Lower leg skin (tissue), 3 donors: ENCODE measurements around the gene PI3.

Experiments
- POLR2A ChIP-seq, 2 donors: fragments of 450-650 bp; IDR thresholded peaks; one replicate each; pipeline ENCODE4 v1.6.1; 2016 to 2017; ENCODE audit warnings: antibody characterized with exemption in 2 of 2, mild to moderate bottlenecking in 1 of 2, moderate library complexity in 1 of 2
- TF ChIP-seq, protein P1 (sequence below), 3 donors: fragments of 450-650 bp; IDR thresholded peaks; one replicate each; pipeline ENCODE4 v1.5.1; 2016; ENCODE audit warnings: antibody characterized with exemption in 3 of 3, mild to moderate bottlenecking in 3 of 3, moderate library complexity in 2 of 3

GRCh38 chr20:45164906-45165305 lies 9.8 kb upstream of the PI3 start:
- TF ChIP-seq, protein P1, sequence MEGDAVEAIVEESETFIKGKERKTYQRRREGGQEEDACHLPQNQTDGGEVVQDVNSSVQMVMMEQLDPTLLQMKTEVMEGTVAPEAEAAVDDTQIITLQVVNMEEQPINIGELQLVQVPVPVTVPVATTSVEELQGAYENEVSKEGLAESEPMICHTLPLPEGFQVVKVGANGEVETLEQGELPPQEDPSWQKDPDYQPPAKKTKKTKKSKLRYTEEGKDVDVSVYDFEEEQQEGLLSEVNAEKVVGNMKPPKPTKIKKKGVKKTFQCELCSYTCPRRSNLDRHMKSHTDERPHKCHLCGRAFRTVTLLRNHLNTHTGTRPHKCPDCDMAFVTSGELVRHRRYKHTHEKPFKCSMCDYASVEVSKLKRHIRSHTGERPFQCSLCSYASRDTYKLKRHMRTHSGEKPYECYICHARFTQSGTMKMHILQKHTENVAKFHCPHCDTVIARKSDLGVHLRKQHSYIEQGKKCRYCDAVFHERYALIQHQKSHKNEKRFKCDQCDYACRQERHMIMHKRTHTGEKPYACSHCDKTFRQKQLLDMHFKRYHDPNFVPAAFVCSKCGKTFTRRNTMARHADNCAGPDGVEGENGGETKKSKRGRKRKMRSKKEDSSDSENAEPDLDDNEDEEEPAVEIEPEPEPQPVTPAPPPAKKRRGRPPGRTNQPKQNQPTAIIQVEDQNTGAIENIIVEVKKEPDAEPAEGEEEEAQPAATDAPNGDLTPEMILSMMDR (IDR thresholded peaks at IDR 0.05) = no peak
- TF ChIP-seq POLR2A (IDR thresholded peaks at IDR 0.05) = no peak
